Thoracic aorta (tissue), 2 donors: ENCODE data around the gene BICRA. TPM values are rescaled to one million over a fixed set of nuclear protein-coding genes. Genes with fewer than 3 reads are reported as not detected.
A peak's percentile ranks its signal among the peaks of the same experiment; 100 is the strongest.

Experiments used
- ATAC-seq: fragments of 150-250 bp; one replicate; pipeline ENCODE4 v1.8.0; 2017; ENCODE audit warnings: low read depth; ENCODE audit not compliant: insufficient number of reproducible peaks, low FRiP score
- DNase-seq: peaks from one replicate; pipeline ENCODE4 v3.0.0-alpha.2; 2020; ENCODE audit warnings: low spot score
- H3K27ac ChIP-seq, 2 donors: fragments of 200-600 bp; sonication (generic); 1 replicate in 1 of 2; 2 replicates in 1 of 2; pipeline ENCODE4 v1.5.1; 2016; ENCODE audit warnings: mild to moderate bottlenecking in 2 of 2, moderate library complexity in 2 of 2
- H3K27me3 ChIP-seq: fragments of 200-600 bp; sonication (generic); replicated peaks from 2 replicates; pipeline ENCODE4 v1.6.0; 2016; ENCODE audit warnings: mild to moderate bottlenecking; ENCODE audit not compliant: insufficient read depth
- H3K36me3 ChIP-seq: fragments of 200-600 bp; sonication (generic); one replicate; pipeline ENCODE4 v1.5.1; 2016
- H3K4me1 ChIP-seq, 2 donors: fragments of 200-600 bp; sonication (generic); 1 replicate in 1 of 2; 2 replicates in 1 of 2; pipeline versions ENCODE4 v1.5.1 to v1.6.0; 2016; ENCODE audit warnings: low read depth in 2 of 2, mild to moderate bottlenecking in 1 of 2; ENCODE audit not compliant: control insufficient read depth in 1 of 2
- H3K4me3 ChIP-seq: fragments of 200-600 bp; sonication (generic); 2 replicates; pipeline ENCODE4 v1.5.1; 2016; ENCODE audit warnings: mild to moderate bottlenecking
- H3K9me3 ChIP-seq: fragments of 200-600 bp; sonication (generic); 2 replicates; pipeline ENCODE4 v1.5.1; 2016
- total RNA-seq, 2 donors: library from RNA; depleted of rRNA; stranded (reverse); fragments of >200 nt; gene quantifications; one replicate each; pipeline versions ENCODE4 v1.1.0 to v1.2.3, GENCODE V29; 2016
- TF ChIP-seq, protein P1 (sequence below): fragments of 200-600 bp; sonication (generic); IDR thresholded peaks from one replicate; pipeline ENCODE4 v1.5.1; 2019; ENCODE audit warnings: antibody characterized with exemption

BICRA gene
- total RNA-seq, 2 donors from 2014 or later: 10.8 to 18.4 TPM

DNA sequence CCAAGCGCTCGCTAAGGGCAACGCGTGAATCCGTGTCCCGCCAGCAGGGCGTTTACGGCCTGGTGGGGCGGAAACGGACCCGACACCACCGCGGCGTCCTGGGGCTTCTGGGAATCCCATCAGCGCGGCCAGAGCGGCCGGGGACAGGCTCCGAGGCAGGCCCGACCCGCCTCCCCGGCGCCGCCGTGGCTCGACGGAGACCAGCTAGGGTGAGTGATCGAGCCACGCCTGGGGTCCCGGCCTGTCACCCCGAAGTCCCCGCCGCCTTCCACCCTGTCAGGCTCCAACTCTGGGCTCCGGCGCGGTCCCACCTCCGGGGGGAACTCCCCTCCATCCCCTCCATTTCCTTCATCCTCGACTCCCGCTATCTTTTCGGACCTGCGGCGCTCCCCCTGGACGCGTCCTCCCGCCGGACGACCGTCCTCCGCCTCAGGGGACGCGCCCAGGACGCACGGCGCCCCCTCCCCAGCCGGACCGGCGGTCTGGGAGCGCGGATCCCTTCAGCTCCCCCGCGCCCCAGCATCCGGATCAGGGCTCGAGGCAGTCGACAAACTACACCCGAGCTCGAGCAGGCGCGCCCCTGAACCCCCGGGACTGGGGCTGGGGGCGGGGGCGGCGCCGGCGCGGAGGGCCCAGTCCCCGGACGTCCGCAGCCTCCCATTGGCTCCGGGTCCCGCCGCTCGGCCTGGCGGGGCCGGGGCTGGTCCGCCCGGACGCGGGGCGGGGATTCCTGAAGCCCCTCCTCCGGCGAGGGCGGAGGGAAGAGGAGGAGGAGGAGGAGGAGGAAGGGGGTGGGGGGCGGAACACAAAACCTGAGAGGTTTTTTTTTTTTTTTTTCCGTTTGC, 638 bp upstream of the BICRA start:
- Histone ChIP-seq H3K36me3 (no peaks in the 10 kb centered on the region), H3K4me1 (peaks cover 25 to 37% of the 10 kb centered on the region in 2 donors), H3K9me3 (no peaks in the 10 kb centered on the region), H3K4me3 (peak overlapping the region; percentile 94), H3K27me3 (no peaks in the 10 kb centered on the region), H3K27ac (peak overlapping the region; percentile 97 to 99)
- TF ChIP-seq, protein P1, sequence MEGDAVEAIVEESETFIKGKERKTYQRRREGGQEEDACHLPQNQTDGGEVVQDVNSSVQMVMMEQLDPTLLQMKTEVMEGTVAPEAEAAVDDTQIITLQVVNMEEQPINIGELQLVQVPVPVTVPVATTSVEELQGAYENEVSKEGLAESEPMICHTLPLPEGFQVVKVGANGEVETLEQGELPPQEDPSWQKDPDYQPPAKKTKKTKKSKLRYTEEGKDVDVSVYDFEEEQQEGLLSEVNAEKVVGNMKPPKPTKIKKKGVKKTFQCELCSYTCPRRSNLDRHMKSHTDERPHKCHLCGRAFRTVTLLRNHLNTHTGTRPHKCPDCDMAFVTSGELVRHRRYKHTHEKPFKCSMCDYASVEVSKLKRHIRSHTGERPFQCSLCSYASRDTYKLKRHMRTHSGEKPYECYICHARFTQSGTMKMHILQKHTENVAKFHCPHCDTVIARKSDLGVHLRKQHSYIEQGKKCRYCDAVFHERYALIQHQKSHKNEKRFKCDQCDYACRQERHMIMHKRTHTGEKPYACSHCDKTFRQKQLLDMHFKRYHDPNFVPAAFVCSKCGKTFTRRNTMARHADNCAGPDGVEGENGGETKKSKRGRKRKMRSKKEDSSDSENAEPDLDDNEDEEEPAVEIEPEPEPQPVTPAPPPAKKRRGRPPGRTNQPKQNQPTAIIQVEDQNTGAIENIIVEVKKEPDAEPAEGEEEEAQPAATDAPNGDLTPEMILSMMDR: peak; percentile 48
- peak; percentile 86 for DNase-seq
- ATAC-seq: peak; percentile 94

DNA sequence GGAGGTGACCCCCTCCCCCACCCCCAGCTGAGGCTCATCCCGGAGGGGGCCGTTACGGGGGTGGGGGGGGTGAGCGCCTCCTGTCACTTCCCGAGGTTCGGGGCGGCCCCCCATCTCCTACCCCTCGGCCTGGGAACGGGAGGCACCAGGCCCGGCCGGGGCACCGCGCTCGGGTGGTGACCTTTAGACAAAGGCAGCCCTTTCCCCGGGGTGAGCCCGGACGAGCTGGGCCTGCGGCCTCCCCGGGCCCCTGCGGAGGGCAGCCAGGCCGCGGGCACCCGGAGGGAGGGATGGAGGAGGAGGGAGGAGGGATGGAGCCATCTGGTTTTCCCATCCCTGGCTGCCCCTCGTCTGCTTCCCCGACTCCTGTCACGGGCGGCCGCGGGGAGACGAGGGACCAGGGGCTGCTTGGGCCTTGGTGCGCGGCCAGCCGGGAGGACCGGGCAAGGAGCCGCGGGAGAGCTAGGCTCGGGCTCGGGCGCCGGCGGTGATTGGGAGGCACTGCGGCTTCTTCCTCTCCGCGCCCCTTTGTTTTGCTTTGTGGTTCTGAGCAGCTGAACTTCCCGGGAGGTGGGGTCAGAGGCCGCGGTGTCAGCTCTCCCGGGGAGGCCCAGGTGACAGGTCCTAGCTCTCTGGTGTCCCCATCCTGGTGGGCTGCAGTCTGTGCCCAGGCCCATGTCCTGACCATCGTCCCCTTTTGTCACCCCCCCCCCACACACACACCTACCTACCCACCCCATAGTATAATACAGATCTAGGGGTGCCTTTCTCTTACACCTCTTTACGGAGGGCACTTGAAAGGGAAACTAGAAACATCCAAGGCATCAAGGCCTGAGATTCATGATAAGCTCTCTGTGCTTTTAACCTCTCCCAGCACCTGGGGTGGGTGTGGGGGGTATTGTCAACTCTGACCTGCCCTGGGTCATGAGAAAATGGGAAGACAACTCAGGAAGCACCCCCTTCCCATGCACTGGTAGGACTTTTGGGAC, 1.3 kb downstream of the BICRA start:
- no peaks in the 10 kb centered on the region for H3K9me3 ChIP-seq
- peak overlapping the region; percentile 82 for H3K27ac ChIP-seq
- no peak for DNase-seq
- H3K4me1 ChIP-seq: peaks cover 28 to 45% of the 10 kb centered on the region in 2 donors
- TF ChIP-seq, protein P1: no peak
- no peaks in the 10 kb centered on the region for H3K36me3 ChIP-seq
- ATAC-seq: no peak
- H3K4me3 ChIP-seq: peak overlapping the region; percentile 93
- H3K27me3 ChIP-seq: no peaks in the 10 kb centered on the region

DNA sequence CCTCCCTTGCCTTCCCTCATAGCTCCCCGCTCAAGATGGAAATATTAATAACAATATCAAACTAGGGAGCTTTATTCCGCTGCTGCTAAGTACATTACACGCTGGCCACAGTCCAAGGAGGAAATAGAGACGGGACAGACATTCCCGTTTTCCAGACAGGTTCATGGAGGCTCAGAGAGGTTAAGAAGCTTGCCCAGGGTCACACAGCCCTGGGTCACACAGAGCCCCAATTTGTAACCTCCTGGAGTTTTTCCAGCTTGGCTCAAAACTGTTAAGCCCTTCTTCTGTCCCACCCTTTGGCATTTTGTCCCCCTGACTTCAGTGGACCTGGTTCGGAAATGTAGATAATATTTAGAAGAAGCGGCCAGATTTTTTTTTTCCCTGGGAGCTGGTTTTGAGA, 2.0 kb downstream of the BICRA start:
- ATAC-seq: no peak
- no peaks in the 10 kb centered on the region for H3K36me3 ChIP-seq
- H3K4me3 ChIP-seq: peak overlapping the region; percentile 93
- TF ChIP-seq, protein P1: no peak
- no peaks in the 10 kb centered on the region for H3K9me3 ChIP-seq
- peaks cover 28 to 45% of the 10 kb centered on the region in 2 donors for H3K4me1 ChIP-seq
- H3K27ac ChIP-seq: peak overlapping the region in 1 of 2 donors; percentile 82
- no peaks in the 10 kb centered on the region for H3K27me3 ChIP-seq
- DNase-seq: no peak

GRCh38 chr19:47613165-47614020, 4.5 kb downstream of the BICRA start:
- TF ChIP-seq, protein P1: no peak
- no peaks in the 10 kb centered on the region for H3K9me3 ChIP-seq
- H3K27me3 ChIP-seq: no peaks in the 10 kb centered on the region
- DNase-seq: no peak
- peak overlapping the region; percentile 53 to 58 for H3K27ac ChIP-seq
- H3K4me1 ChIP-seq: peaks cover 21 to 42% of the 10 kb centered on the region in 2 donors
- ATAC-seq: no peak
- H3K36me3 ChIP-seq: no peaks in the 10 kb centered on the region
- peak overlapping the region; percentile 43 for H3K4me3 ChIP-seq
